Hypothalamus (tissue), 51 donors: ENCODE data around the gene SPDYC.

Experiments
- DNase-seq, 51 donors: peaks; one replicate each; lab custom pipeline; 2025; lab: John Stamatoyannopoulos, UW

SPDYC gene

GRCh38 chr11:65217441-65218423 is 47.7 kb downstream of the SPDYC start:
- DNase-seq, result no peak

GRCh38 chr11:65218446-65218845 is 48.4 kb downstream of the SPDYC start:
- no peak for DNase-seq

- no peak for DNase-seq
Observed at GRCh38 chr11:65219930-65220213, 49.8 kb downstream of the SPDYC start.

- no peak for DNase-seq
Observed at GRCh38 chr11:65221026-65221425, 51.0 kb downstream of the SPDYC start.
